GM23338 (cell line): ENCODE measurements around the gene DCAF6. TPM values are rescaled to one million over a fixed set of nuclear protein-coding genes. Genes with fewer than 3 reads are reported as not detected.

Experiments used
- ATAC-seq: fragments of 200-7000 bp; cut with Tn5 transposase; 3 replicates; pipeline ENCODE4 v1.9.1; 2020
- DNase-seq: peaks from one replicate; pipeline ENCODE4 v3.0.0-alpha.2; 2015; ENCODE audit warnings: low spot score
- H2AFZ ChIP-seq: fragments of 200-600 bp; sonication (generic); 2 replicates; pipeline ENCODE4 v1.8.0; 2016; ENCODE audit warnings: antibody characterized with exemption, mild to moderate bottlenecking, moderate library complexity
- H3F3A ChIP-seq: fragments of 200-600 bp; sonication (generic); replicated peaks from 2 replicates; pipeline ENCODE4 v1.8.0; 2017; ENCODE audit warnings: antibody characterized with exemption, mixed run types, low read depth
- H3K27ac ChIP-seq: fragments of 200-600 bp; sonication (generic); 2 replicates; pipeline ENCODE4 v1.6.1; 2016; ENCODE audit warnings: low read depth
- H3K27me3 ChIP-seq: fragments of 200-600 bp; sonication (generic); 2 replicates; pipeline ENCODE4 v1.8.0; 2016; ENCODE audit warnings: mild to moderate bottlenecking, mixed run types, moderate library complexity; ENCODE audit not compliant: insufficient read depth
- H3K36me3 ChIP-seq: fragments of 200-600 bp; sonication (generic); 2 replicates; pipeline ENCODE4 v1.8.0; 2016; ENCODE audit warnings: mild to moderate bottlenecking; ENCODE audit not compliant: insufficient read depth
- H3K4me1 ChIP-seq: fragments of 200-600 bp; sonication (generic); 2 replicates; pipeline ENCODE4 v1.8.0; 2016; ENCODE audit warnings: mild to moderate bottlenecking, moderate library complexity; ENCODE audit not compliant: insufficient read depth
- H3K4me2 ChIP-seq: fragments of 200-600 bp; sonication (generic); 2 replicates; pipeline ENCODE4 v1.7.1; 2017; ENCODE audit warnings: mixed run types
- H3K4me3 ChIP-seq: fragments of 200-600 bp; sonication (generic); 2 replicates; pipeline ENCODE4 v1.6.1; 2016; ENCODE audit warnings: mixed run types
- H3K79me2 ChIP-seq: fragments of 200-600 bp; sonication (generic); replicated peaks from 2 replicates; pipeline ENCODE4 v1.8.0; 2017; ENCODE audit warnings: mild to moderate bottlenecking; ENCODE audit not compliant: insufficient read depth
- H3K9me2 ChIP-seq: fragments of 200-600 bp; sonication (generic); 2 replicates; pipeline ENCODE4 v1.8.0; 2017; ENCODE audit not compliant: insufficient read depth
- H4K20me1 ChIP-seq: fragments of 200-600 bp; sonication (generic); replicated peaks from 2 replicates; pipeline ENCODE4 v1.8.0; 2017; ENCODE audit warnings: mild to moderate bottlenecking; ENCODE audit not compliant: insufficient read depth
- H3K27ac Mint-ChIP-seq: 2 replicates; pipeline ENCODE4 v1.8.0; 2020; ENCODE audit warnings: inconsistent platforms, mild to moderate bottlenecking, moderate library complexity, mixed read lengths
- H3K27me3 Mint-ChIP-seq: 3 replicates; pipeline ENCODE4 v1.8.0; 2022; ENCODE audit warnings: low read depth, mild to moderate bottlenecking, moderate library complexity, mixed read lengths, inconsistent platforms; ENCODE audit not compliant: insufficient read depth, poor library complexity
- H3K36me3 Mint-ChIP-seq: 3 replicates; pipeline ENCODE4 v1.8.0; 2021; ENCODE audit warnings: low read depth, mild to moderate bottlenecking, inconsistent platforms, moderate library complexity, mixed read lengths
- H3K4me1 Mint-ChIP-seq: 3 replicates; pipeline ENCODE4 v1.8.0; 2020; ENCODE audit warnings: mild to moderate bottlenecking, inconsistent platforms, mixed read lengths
- H3K4me3 Mint-ChIP-seq: 3 replicates; pipeline ENCODE4 v1.8.0; 2021; ENCODE audit warnings: moderate library complexity, mild to moderate bottlenecking, inconsistent platforms, mixed read lengths
- H3K9me3 Mint-ChIP-seq: 3 replicates; pipeline ENCODE4 v1.8.0; 2020; ENCODE audit warnings: moderate library complexity, mild to moderate bottlenecking, inconsistent platforms, mixed read lengths
- CREB1 ChIP-seq: fragments of 250-450 bp; sonication (Bioruptor Pico); IDR thresholded peaks from 2 replicates; pipeline ENCODE4 v1.5.0; 2020; ENCODE audit warnings: low read depth, mild to moderate bottlenecking, moderate library complexity
- STAT1 ChIP-seq: IDR thresholded peaks from one replicate; pipeline ENCODE4 v1.6.1; 2016; ENCODE audit warnings: antibody characterized with exemption; ENCODE audit not compliant: unreplicated experiment
- ZNF114 ChIP-seq: fragments of 250-450 bp; sonication (Bioruptor Pico); IDR thresholded peaks from 2 replicates; pipeline ENCODE4 v1.5.0; 2020; ENCODE audit warnings: mild to moderate bottlenecking, moderate library complexity
- polyA plus RNA-seq: library from polyadenylated mRNA; unstranded; fragments of >200 nt; fragmentation: Nextera tagmentation; extraction: Ambion mirVana; gene quantifications from 2 replicates; pipeline ENCODE4 v1.2.1, GENCODE V29; 2016
- total RNA-seq: library from RNA; depleted of rRNA; stranded (reverse); fragments of >200 nt; shearing (Covaris generic); gene quantifications from 2 replicates; pipeline ENCODE4 v1.2.3, GENCODE V29; 2014
- TF ChIP-seq, protein P1 (sequence below): fragments of 250-450 bp; sonication (Bioruptor Pico); IDR thresholded peaks from 2 replicates; pipeline ENCODE4 v1.5.0; 2020; ENCODE audit warnings: mild to moderate bottlenecking, moderate library complexity
- TF ChIP-seq, protein P2 (sequence below): IDR thresholded peaks from 2 replicates; pipeline ENCODE4 v1.6.1; 2016; ENCODE audit warnings: antibody characterized with exemption

DCAF6 gene
- total and polyA plus RNA-seq, 2 experiments from 2014 or later = 18.6 to 27.3 TPM

DNA sequence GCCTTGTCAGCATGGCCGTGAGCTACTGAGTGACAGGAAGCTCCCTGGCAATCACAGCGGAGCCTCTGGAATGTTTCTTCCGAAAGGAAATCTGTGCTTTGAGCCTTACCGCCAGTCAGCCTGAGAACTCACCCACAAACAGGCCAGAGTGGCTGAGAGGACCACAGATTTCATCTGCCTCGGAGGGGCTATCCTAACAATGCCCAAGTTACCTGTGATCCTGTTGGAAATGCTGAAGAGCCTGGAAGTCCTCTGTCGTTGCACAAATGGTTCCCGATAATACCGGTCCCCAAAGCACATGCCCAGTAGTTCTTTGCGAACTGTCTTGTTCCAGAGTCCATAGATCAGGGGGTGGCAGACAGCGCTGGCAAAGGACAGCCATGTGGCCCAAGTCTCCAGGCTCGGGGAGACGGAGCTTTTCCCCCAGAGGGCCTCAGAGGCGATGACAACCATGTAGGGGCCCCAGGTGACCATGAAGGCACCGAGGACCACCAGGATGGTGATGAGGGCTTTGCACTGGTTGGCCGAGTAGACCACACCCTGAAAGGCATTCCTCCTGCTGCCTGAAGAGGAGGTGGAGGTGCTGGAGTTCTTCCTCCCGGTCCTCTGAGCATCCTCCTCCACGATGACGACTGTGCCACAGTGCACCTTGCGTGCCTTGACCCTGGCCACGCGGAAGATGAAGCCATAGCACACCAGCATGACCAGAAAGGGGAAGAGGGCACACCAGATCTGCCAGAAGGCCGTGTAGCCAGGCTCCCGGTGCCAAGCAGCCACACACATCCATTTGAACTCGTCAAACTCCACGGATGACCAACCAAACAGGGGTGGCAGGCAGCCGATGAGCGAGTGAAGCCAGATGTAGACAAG is 160.0 kb downstream of the DCAF6 start (continued):
- TF ChIP-seq, protein P1, sequence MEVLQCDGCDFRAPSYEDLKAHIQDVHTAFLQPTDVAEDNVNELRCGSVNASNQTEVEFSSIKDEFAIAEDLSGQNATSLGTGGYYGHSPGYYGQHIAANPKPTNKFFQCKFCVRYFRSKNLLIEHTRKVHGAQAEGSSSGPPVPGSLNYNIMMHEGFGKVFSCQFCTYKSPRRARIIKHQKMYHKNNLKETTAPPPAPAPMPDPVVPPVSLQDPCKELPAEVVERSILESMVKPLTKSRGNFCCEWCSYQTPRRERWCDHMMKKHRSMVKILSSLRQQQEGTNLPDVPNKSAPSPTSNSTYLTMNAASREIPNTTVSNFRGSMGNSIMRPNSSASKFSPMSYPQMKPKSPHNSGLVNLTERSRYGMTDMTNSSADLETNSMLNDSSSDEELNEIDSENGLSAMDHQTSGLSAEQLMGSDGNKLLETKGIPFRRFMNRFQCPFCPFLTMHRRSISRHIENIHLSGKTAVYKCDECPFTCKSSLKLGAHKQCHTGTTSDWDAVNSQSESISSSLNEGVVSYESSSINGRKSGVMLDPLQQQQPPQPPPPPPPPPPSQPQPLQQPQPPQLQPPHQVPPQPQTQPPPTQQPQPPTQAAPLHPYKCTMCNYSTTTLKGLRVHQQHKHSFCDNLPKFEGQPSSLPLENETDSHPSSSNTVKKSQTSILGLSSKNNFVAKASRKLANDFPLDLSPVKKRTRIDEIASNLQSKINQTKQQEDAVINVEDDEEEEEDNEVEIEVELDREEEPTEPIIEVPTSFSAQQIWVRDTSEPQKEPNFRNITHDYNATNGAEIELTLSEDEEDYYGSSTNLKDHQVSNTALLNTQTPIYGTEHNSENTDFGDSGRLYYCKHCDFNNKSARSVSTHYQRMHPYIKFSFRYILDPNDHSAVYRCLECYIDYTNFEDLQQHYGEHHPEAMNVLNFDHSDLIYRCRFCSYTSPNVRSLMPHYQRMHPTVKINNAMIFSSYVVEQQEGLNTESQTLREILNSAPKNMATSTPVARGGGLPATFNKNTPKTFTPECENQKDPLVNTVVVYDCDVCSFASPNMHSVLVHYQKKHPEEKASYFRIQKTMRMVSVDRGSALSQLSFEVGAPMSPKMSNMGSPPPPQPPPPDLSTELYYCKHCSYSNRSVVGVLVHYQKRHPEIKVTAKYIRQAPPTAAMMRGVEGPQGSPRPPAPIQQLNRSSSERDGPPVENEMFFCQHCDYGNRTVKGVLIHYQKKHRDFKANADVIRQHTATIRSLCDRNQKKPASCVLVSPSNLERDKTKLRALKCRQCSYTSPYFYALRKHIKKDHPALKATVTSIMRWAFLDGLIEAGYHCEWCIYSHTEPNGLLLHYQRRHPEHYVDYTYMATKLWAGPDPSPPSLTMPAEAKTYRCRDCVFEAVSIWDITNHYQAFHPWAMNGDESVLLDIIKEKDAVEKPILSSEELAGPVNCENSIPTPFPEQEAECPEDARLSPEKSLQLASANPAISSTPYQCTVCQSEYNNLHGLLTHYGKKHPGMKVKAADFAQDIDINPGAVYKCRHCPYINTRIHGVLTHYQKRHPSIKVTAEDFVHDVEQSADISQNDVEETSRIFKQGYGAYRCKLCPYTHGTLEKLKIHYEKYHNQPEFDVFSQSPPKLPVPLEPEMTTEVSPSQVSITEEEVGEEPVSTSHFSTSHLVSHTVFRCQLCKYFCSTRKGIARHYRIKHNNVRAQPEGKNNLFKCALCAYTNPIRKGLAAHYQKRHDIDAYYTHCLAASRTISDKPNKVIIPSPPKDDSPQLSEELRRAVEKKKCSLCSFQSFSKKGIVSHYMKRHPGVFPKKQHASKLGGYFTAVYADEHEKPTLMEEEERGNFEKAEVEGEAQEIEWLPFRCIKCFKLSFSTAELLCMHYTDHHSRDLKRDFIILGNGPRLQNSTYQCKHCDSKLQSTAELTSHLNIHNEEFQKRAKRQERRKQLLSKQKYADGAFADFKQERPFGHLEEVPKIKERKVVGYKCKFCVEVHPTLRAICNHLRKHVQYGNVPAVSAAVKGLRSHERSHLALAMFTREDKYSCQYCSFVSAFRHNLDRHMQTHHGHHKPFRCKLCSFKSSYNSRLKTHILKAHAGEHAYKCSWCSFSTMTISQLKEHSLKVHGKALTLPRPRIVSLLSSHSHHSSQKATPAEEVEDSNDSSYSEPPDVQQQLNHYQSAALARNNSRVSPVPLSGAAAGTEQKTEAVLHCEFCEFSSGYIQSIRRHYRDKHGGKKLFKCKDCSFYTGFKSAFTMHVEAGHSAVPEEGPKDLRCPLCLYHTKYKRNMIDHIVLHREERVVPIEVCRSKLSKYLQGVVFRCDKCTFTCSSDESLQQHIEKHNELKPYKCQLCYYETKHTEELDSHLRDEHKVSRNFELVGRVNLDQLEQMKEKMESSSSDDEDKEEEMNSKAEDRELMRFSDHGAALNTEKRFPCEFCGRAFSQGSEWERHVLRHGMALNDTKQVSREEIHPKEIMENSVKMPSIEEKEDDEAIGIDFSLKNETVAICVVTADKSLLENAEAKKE (CRISPR knock-in tag) = no peak
- TF ChIP-seq, protein P2, sequence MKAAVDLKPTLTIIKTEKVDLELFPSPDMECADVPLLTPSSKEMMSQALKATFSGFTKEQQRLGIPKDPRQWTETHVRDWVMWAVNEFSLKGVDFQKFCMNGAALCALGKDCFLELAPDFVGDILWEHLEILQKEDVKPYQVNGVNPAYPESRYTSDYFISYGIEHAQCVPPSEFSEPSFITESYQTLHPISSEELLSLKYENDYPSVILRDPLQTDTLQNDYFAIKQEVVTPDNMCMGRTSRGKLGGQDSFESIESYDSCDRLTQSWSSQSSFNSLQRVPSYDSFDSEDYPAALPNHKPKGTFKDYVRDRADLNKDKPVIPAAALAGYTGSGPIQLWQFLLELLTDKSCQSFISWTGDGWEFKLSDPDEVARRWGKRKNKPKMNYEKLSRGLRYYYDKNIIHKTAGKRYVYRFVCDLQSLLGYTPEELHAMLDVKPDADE = no peak
- no peak for TF ChIP-seq ZNF114 (CRISPR knock-in tag)

DNA sequence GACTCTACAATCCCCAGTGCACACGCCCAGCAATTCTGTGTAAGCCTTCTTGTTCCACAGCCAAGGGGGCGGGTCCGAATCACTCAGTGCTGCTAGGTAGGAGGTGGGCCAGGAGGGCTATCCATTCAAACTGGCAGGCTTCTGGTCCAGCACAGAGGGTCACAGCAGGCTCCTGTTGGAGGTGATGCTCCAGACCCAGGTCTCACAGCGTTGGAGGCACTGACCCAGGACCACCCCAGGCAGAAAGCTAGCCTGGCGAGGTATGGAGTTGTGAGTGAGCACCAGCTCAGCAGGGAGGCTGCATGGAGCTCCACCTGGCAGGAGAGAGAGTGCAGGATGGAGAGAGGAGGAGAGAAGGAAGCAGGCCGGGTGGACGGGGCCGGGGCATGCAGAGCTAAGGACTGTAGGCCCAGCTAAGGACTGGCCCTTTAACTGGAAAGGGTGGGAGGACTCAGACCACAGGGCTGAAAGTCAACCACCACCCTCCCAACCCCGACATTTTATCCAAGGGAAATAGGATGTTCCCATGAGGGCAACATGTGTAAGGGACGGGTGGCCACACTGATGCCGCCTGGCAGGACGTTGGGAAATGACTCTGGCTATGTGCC is 161.5 kb downstream of the DCAF6 start:
- Histone ChIP-seq H3F3A (no peaks in the 10 kb centered on the region), H3K4me3 (no peak overlapping the region), H2AFZ (no peak overlapping the region), H3K27ac (no peak overlapping the region), H3K4me1 (no peaks in the 10 kb centered on the region), H3K9me2 (no peaks in the 10 kb centered on the region), H3K36me3 (no peaks in the 10 kb centered on the region), H3K27me3 (no peaks in the 10 kb centered on the region), H4K20me1 (no peaks in the 10 kb centered on the region), H3K79me2 (no peaks in the 10 kb centered on the region), H3K4me2 (no peak overlapping the region)
- H3K27ac Mint-ChIP-seq = no peak overlapping the region
- H3K27me3 Mint-ChIP-seq = peaks cover 2% of the 10 kb centered on the region
- H3K9me3 Mint-ChIP-seq = no peaks in the 10 kb centered on the region
- ATAC-seq (no peak), DNase-seq (no peak)
- H3K36me3 Mint-ChIP-seq = peaks cover 12% of the 10 kb centered on the region; the same call in 2 of the 3 replicates
- no peaks in the 10 kb centered on the region for H3K4me1 Mint-ChIP-seq
- no peak overlapping the region for H3K4me3 Mint-ChIP-seq
- TF ChIP-seq CREB1 (CRISPR knock-in tag) (no peak), STAT1 (no peak)
- TF ChIP-seq, protein P1 (CRISPR knock-in tag) = no peak
